Measurements from ENCODE around the gene SRC. TPM values are rescaled to one million over a fixed set of nuclear protein-coding genes. Genes with fewer than 3 reads are reported as not detected.

SRC gene
- total and polyA plus RNA-seq, 2 of the 8 experiments (the other 6 are each of a cell fraction or from before 2014, with no cell fraction given), result 27.6 to 28.8 TPM

GRCh38 chr20:37305079-37305478 is 40.9 kb upstream of the SRC start:
- POLR2A ChIA-PET (ENCODE audit: partially characterized antibody), result interaction anchor here (1.1 to 1.4 kb wide), 2 partner anchors 11 kb away, joined by 3 to 4 read pairs; no protein-coding TSS in a partner anchor
- H3K4me3 ChIP-seq (ENCODE audit: extremely low read depth in 1 of 4, insufficient read depth in 2 of 4, low read depth in 3 of 4, low read length in 4 of 4), result no peak overlapping the region
- H3K56ac ChIP-seq (replicated peaks; ENCODE audit: insufficient read length, low read depth, low read length), result no peak overlapping the region
- H2AFZ ChIP-seq (ENCODE audit: low read length), result no peak overlapping the region
- peaks cover 0 to 5% of the 10 kb centered on the region in 2 experiments; a peak in 2 of 4 replicates for H3K79me2 ChIP-seq (ENCODE audit: control insufficient read depth in 1 of 2, insufficient read depth in 2 of 2, low read length in 2 of 2)
- no peaks in the 10 kb centered on the region for H3K27me3 ChIP-seq (replicated peaks in 1 of 4; ENCODE audit: control insufficient read depth in 3 of 4, extremely low read depth in 1 of 4, insufficient read depth in 3 of 4, low read length in 3 of 4)
- no peak overlapping the region for H3K4ac ChIP-seq (replicated peaks; ENCODE audit: insufficient read length, low read depth, low read length)
- H2BK120ac ChIP-seq (replicated peaks; ENCODE audit: low read depth, low read length), result no peak overlapping the region
- 85% methylated on average over 6 of the region's 6 CpGs; no CpG with 5 or more reads in 1 of the 2 experiments for WGBS, 2 experiments (ENCODE audit: extremely low coverage in 1 of 2, insufficient coverage in 1 of 2, insufficient read length in 1 of 2, insufficient replicate concordance in 2 of 2, low coverage in 1 of 2, low lambda C conversion rate in 2 of 2, missing lambda C conversion rate in 1 of 2)
- H3K79me1 ChIP-seq (ENCODE audit: low read depth, low read length), result peaks cover 11% of the 10 kb centered on the region
- H4K5ac ChIP-seq (ENCODE audit: insufficient read length, low read depth, low read length), result no peak overlapping the region
- no peak overlapping the region for H2BK20ac ChIP-seq (ENCODE audit: low read length)
- H3K23me2 ChIP-seq (ENCODE audit: low read depth, low read length), result no peaks in the 10 kb centered on the region
- H3K9ac ChIP-seq (replicated peaks in 1 of 4; ENCODE audit: extremely low read depth in 1 of 4, low read depth in 3 of 4, low read length in 3 of 4), result no peak overlapping the region
- no peak overlapping the region for H4K8ac ChIP-seq (ENCODE audit: extremely low read depth, insufficient read depth, low read length)
- no peak overlapping the region for H3K4me2 ChIP-seq (ENCODE audit: insufficient read depth in 1 of 2, low read depth in 2 of 2, low read length in 2 of 2)
- no peaks in the 10 kb centered on the region for H4K20me1 ChIP-seq (replicated peaks in 1 of 2; ENCODE audit: control insufficient read depth in 1 of 2, insufficient read depth in 2 of 2, low read length in 2 of 2)
- no peak for DNase-seq (ENCODE audit: low read depth in 1 of 2, low spot score in 2 of 2)
- H2BK12ac ChIP-seq (ENCODE audit: low read depth, low read length), result no peak overlapping the region
- no peak overlapping the region for H3K27ac ChIP-seq (ENCODE audit: low read depth, low read length)
- H3K9me3 ChIP-seq (ENCODE audit: insufficient read depth in 2 of 2, low read depth in 1 of 2, low read length in 1 of 2), result no peaks in the 10 kb centered on the region
- CTCF ChIA-PET (ENCODE audit: partially characterized antibody), result interaction anchor here (0.8 to 1.1 kb wide), 3 partner anchors 34 to 78 kb away, joined by 3 to 4 read pairs (median 4); no protein-coding TSS in a partner anchor
- no peak overlapping the region for H2BK15ac ChIP-seq (ENCODE audit: low read length)
- H3K18ac ChIP-seq (ENCODE audit: extremely low read depth, low read length), result no peak overlapping the region
- no peak overlapping the region for H3K23ac ChIP-seq (ENCODE audit: insufficient read length)
- no peak overlapping the region for H2AK5ac ChIP-seq (ENCODE audit: low read depth, low read length)
- no peak overlapping the region for H2BK5ac ChIP-seq (ENCODE audit: low read depth, low read length)
- H3K4me1 ChIP-seq (replicated peaks in 1 of 4; ENCODE audit: control insufficient read depth in 3 of 4, insufficient read depth in 4 of 4, low read length in 3 of 4), result peaks cover 0 to 4% (median 0%) of the 10 kb centered on the region in 4 experiments; a peak in 2 of 7 replicates
- peaks cover 0 to 23% (median 11%) of the 10 kb centered on the region in 4 experiments; a peak in 6 of 8 replicates for H3K36me3 ChIP-seq (ENCODE audit: control insufficient read depth in 2 of 4, insufficient read depth in 4 of 4, low read length in 3 of 4)
- no peak overlapping the region for H4K91ac ChIP-seq (replicated peaks; ENCODE audit: insufficient read length, low read length)
- H3K14ac ChIP-seq (ENCODE audit: insufficient read length), result no peak overlapping the region
- FAIRE-seq, result no peak
- TF ChIP-seq CTCF (IDR thresholded peaks at IDR 0.05; ENCODE audit: control extremely low read depth in 1 of 3, insufficient read depth in 1 of 3, low read depth in 1 of 3, low read length in 3 of 3), result no peak
- no peak for TF ChIP-seq TAF1 (IDR thresholded peaks at IDR 0.05; ENCODE audit: low read depth, low read length)
- no peak for TF ChIP-seq NANOG (IDR thresholded peaks at IDR 0.05; ENCODE audit: insufficient read depth, low read depth, low read length, poor library complexity, severe bottlenecking)
- no peak for TF ChIP-seq CHD1 (IDR thresholded peaks at IDR 0.05; ENCODE audit: low read depth, low read length)
- TF ChIP-seq MAFK (IDR thresholded peaks at IDR 0.05; ENCODE audit: low read depth, low read length), result no peak
- no peak for TF ChIP-seq RXRA (IDR thresholded peaks at IDR 0.05; ENCODE audit: insufficient read depth, low read depth, low read length)
- no peak for TF ChIP-seq RBBP5 (IDR thresholded peaks at IDR 0.05; ENCODE audit: borderline replicate concordance, low read depth, low read length)
- no peak for TF ChIP-seq SAP30 (IDR thresholded peaks at IDR 0.05; ENCODE audit: insufficient read depth, insufficient replicate concordance, low read length)
- no peak for TF ChIP-seq CREB1 (IDR thresholded peaks at IDR 0.05)
- no peak for TF ChIP-seq YY1 (IDR thresholded peaks at IDR 0.05; ENCODE audit: low read depth, low read length)
- no peak for TF ChIP-seq POU5F1 (IDR thresholded peaks at IDR 0.05; ENCODE audit: low read depth, low read length)

Measured in H1 (cell line).